ENCODE measurements around the gene UBIAD1.
"Not testable (repeated sequence)": the region's sequence is repeated elsewhere in the genome, so short reads cannot be mapped to it uniquely, and the experiment has no call there.

DNA sequence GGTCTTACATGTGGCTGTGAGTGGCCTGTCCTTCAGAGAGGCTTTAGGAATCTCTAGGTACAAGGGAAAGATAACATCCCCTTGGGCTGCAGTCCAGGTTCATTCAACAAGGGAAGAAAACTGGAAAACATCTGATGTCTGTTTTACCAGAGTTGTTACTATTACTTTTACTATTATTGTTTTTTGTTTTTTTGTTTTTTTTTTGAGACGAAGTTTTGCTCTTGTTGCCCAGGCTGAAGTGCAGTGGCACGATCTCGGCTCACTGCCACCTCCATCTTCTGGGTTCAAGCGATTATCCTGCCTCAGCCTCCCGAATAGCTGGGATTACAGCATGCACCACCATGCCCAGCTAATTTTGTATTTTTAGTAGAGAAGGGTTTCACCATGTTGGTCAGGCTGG is 24.8 kb downstream of the UBIAD1 start:
- TF ChIP-seq, protein P1, sequence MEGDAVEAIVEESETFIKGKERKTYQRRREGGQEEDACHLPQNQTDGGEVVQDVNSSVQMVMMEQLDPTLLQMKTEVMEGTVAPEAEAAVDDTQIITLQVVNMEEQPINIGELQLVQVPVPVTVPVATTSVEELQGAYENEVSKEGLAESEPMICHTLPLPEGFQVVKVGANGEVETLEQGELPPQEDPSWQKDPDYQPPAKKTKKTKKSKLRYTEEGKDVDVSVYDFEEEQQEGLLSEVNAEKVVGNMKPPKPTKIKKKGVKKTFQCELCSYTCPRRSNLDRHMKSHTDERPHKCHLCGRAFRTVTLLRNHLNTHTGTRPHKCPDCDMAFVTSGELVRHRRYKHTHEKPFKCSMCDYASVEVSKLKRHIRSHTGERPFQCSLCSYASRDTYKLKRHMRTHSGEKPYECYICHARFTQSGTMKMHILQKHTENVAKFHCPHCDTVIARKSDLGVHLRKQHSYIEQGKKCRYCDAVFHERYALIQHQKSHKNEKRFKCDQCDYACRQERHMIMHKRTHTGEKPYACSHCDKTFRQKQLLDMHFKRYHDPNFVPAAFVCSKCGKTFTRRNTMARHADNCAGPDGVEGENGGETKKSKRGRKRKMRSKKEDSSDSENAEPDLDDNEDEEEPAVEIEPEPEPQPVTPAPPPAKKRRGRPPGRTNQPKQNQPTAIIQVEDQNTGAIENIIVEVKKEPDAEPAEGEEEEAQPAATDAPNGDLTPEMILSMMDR (conservative IDR thresholded peaks at IDR 0.05; ENCODE audit: low read depth in 2 of 2) = not testable (repeated sequence)
- TF ChIP-seq POLR2AphosphoS5 (IDR thresholded peaks at IDR 0.05; ENCODE audit: low read depth); EZH2 (IDR thresholded peaks at IDR 0.05; ENCODE audit: low read depth, unreplicated experiment); ETS1 (IDR thresholded peaks at IDR 0.05); EZH2phosphoT487 (IDR thresholded peaks at IDR 0.05; ENCODE audit: unreplicated experiment); JUNB (IDR thresholded peaks at IDR 0.05; ENCODE audit: unreplicated experiment); NANOG (IDR thresholded peaks at IDR 0.05; ENCODE audit: borderline replicate concordance); CREB1 (CRISPR knock-in tag; IDR thresholded peaks at IDR 0.05; ENCODE audit: low read depth); STAT1 (IDR thresholded peaks at IDR 0.05; ENCODE audit: unreplicated experiment): not testable (repeated sequence)
- TF ChIP-seq, protein P2, sequence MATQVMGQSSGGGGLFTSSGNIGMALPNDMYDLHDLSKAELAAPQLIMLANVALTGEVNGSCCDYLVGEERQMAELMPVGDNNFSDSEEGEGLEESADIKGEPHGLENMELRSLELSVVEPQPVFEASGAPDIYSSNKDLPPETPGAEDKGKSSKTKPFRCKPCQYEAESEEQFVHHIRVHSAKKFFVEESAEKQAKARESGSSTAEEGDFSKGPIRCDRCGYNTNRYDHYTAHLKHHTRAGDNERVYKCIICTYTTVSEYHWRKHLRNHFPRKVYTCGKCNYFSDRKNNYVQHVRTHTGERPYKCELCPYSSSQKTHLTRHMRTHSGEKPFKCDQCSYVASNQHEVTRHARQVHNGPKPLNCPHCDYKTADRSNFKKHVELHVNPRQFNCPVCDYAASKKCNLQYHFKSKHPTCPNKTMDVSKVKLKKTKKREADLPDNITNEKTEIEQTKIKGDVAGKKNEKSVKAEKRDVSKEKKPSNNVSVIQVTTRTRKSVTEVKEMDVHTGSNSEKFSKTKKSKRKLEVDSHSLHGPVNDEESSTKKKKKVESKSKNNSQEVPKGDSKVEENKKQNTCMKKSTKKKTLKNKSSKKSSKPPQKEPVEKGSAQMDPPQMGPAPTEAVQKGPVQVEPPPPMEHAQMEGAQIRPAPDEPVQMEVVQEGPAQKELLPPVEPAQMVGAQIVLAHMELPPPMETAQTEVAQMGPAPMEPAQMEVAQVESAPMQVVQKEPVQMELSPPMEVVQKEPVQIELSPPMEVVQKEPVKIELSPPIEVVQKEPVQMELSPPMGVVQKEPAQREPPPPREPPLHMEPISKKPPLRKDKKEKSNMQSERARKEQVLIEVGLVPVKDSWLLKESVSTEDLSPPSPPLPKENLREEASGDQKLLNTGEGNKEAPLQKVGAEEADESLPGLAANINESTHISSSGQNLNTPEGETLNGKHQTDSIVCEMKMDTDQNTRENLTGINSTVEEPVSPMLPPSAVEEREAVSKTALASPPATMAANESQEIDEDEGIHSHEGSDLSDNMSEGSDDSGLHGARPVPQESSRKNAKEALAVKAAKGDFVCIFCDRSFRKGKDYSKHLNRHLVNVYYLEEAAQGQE (IDR thresholded peaks at IDR 0.05; ENCODE audit: unreplicated experiment) = not testable (repeated sequence)
